ENCODE measurements around the gene LEMD2. TPM values are rescaled to one million over a fixed set of nuclear protein-coding genes. Genes with fewer than 3 reads are reported as not detected.

The LEMD2 gene
- total RNA-seq, 4 donors from 2014 or later, result 31.0 to 83.3 (median 37.6) TPM

DNA sequence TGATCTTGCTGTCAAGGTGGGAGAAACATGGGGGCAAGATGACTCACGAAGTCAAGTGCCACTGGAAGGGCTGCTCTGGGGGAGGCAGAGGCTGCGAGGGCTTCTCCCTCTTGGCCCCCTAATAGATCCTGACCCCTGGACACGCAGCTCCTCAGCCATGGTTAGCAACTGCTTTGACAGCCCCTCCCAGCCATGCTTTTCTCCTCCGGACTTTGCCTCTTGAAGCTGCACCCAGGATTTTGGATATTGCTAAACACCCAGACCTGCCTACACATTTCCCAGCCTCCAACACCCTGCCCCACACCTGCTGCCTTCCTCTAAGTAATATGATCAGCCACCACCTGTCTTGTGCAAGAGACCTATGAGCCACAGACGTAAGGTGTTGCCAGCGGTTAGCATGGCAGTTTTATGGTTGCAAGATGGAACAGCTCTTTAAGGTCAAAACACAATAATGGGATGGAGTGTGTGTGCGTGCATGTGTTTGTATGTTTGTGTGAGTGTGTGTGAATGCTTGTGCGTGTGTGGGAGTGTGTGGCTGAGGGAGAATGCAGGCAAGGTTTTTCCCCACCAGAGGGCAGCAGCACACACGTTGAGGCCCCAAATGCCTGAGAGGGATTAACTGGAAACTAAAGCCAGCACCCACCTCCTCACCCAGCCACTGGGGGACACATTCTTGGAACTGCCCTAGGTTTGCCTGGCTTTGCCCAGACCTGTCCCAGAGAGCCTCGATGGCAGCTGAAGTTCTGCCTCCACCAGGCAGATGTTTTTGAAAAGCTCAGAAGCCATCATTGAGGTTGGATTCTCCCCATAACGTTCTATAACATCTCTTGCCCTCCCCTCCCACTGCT lies 44.7 kb downstream of the LEMD2 start:
- peaks cover 9 to 11% of the 10 kb centered on the region in 2 donors for H3K4me1 ChIP-seq
- H3K4me3 ChIP-seq, result no peak overlapping the region
- peak; percentile 82 to 83 for DNase-seq
- H3K27ac ChIP-seq, result peak overlapping the region; percentile 80 to 90
- no peaks in the 10 kb centered on the region for H3K27me3 ChIP-seq
- intact Hi-C loops (cut with DNase I; ENCODE audit: low total_unique reads), result no loop called here
- no peaks in the 10 kb centered on the region for H3K36me3 ChIP-seq
- no peaks in the 10 kb centered on the region for H3K9me3 ChIP-seq
- TF ChIP-seq POLR2A (IDR thresholded peaks at IDR 0.05), result peak in 1 of 2 donors; percentile 19
- TF ChIP-seq, protein P1, sequence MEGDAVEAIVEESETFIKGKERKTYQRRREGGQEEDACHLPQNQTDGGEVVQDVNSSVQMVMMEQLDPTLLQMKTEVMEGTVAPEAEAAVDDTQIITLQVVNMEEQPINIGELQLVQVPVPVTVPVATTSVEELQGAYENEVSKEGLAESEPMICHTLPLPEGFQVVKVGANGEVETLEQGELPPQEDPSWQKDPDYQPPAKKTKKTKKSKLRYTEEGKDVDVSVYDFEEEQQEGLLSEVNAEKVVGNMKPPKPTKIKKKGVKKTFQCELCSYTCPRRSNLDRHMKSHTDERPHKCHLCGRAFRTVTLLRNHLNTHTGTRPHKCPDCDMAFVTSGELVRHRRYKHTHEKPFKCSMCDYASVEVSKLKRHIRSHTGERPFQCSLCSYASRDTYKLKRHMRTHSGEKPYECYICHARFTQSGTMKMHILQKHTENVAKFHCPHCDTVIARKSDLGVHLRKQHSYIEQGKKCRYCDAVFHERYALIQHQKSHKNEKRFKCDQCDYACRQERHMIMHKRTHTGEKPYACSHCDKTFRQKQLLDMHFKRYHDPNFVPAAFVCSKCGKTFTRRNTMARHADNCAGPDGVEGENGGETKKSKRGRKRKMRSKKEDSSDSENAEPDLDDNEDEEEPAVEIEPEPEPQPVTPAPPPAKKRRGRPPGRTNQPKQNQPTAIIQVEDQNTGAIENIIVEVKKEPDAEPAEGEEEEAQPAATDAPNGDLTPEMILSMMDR (IDR thresholded peaks at IDR 0.05), result peak; percentile 76 to 90 (median 85)

DNA sequence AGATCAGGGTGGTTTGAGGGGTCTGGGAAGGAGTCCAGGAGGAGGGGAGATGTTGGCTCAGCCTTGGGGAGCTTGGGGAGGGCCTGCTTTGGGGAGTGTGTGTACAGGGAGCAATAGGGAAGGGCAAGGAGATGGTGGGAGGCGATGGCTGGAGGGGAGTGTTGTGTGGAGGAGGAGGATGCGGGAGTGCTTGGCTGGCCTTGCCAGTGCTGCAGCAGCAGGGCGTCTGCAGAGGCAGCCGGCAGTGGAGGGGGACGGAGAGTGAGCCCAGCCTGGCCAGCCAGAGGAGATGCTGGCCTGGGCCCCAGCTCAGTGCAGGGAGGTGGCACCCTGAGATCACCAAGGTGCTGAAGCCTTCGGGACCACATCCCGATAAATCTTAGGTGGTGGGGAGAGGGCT lies 46.1 kb downstream of the LEMD2 start:
- intact Hi-C loops (cut with DNase I; ENCODE audit: low total_unique reads), result no loop called here
- H3K9me3 ChIP-seq, result no peaks in the 10 kb centered on the region
- no peak overlapping the region for H3K4me3 ChIP-seq
- DNase-seq, result peak; percentile 70 to 78
- peaks cover 9 to 11% of the 10 kb centered on the region in 2 donors for H3K4me1 ChIP-seq
- H3K27me3 ChIP-seq, result no peaks in the 10 kb centered on the region
- TF ChIP-seq, protein P1 (IDR thresholded peaks at IDR 0.05), result no peak
- no peak for TF ChIP-seq POLR2A (IDR thresholded peaks at IDR 0.05)
- peak overlapping the region; percentile 61 to 90 for H3K27ac ChIP-seq
- H3K36me3 ChIP-seq, result no peaks in the 10 kb centered on the region

DNA sequence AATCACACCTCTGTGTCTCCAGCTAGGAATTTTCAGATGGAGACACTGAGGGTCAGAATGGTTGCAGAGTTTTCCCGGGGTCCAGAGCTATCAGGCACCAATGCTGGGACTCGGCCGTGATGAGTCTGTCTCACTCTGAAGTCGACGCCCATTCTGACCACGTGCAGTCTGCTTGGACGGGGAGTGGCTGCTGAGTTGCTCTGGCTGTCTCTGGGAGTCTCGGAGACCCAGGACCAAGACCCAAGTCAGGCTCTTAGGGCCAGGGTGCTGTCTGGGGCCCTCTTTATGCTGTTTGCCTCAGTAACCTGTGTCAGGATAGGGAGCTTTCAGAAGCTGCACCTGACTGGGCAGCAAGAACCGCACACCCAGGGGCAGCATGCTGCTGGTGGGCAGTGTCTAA lies 46.8 kb downstream of the LEMD2 start:
- TF ChIP-seq POLR2A (IDR thresholded peaks at IDR 0.05), result no peak
- TF ChIP-seq, protein P1 (IDR thresholded peaks at IDR 0.05), result no peak
- intact Hi-C loops (cut with DNase I; ENCODE audit: low total_unique reads), result no loop called here
- Histone ChIP-seq H3K36me3 (no peaks in the 10 kb centered on the region), H3K27ac (peak overlapping the region; percentile 61 to 90), H3K4me1 (peaks cover 9 to 11% of the 10 kb centered on the region in 2 donors), H3K27me3 (no peaks in the 10 kb centered on the region), H3K4me3 (no peak overlapping the region), H3K9me3 (no peaks in the 10 kb centered on the region)
- DNase-seq, result peak in 1 of 2 donors; percentile 27

DNA sequence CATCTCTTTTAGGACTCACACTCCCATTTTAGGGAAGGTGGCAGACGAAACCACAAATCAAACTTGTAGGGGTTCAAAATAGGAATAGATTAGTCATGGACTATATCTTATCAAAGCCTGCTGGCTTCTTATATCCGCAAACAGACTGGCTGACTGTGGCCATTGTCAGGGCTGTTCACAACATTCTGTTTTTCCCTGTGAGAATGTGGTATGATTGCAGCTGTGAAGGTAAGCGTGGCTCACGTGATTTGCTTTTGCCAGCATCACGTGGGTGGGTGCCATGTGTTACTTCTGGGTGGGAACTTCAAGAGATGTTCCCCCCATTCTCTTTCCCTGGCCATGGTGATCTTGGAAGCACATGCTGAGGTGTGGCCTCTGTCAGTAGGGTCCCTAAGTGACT lies 48.1 kb downstream of the LEMD2 start:
- TF ChIP-seq POLR2A (IDR thresholded peaks at IDR 0.05), result no peak
- TF ChIP-seq, protein P1 (IDR thresholded peaks at IDR 0.05), result no peak

DNA sequence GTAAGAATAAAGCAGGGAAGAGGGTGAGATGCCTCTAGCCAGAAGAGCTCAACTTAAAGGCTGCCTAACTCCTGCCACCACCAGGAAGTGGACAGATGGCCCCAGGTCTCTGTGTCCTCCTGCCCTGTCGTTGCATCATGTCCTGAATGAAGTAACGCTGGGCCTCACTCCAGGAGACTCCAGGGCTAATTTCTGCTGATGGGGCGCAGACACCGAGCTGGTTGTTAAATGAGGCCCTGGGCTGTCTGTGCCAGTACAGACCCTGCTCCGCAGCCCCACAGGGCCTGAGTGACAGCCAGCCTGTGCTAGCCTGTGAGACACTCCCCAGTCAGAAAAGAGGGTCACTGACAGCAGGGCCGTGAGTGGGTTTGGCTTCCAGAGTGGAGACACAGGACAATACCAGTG lies 48.7 kb downstream of the LEMD2 start:
- no peaks in the 10 kb centered on the region for H3K27me3 ChIP-seq
- intact Hi-C loops (cut with DNase I; ENCODE audit: low total_unique reads), result no loop called here
- no peaks in the 10 kb centered on the region for H3K36me3 ChIP-seq

More for the DNA sequence above, 48.1 kb downstream of the LEMD2 start:
- Histone ChIP-seq H3K36me3 (no peaks in the 10 kb centered on the region), H3K27ac (no peak overlapping the region), H3K9me3 (no peaks in the 10 kb centered on the region), H3K4me1 (peaks cover 7 to 11% of the 10 kb centered on the region in 2 donors), H3K27me3 (no peaks in the 10 kb centered on the region), H3K4me3 (no peak overlapping the region)
- intact Hi-C loops (cut with DNase I; ENCODE audit: low total_unique reads), result no loop called here
- no peak for DNase-seq

More for the DNA sequence above, 48.7 kb downstream of the LEMD2 start:
- no peak for DNase-seq
- TF ChIP-seq, protein P1 (IDR thresholded peaks at IDR 0.05), result no peak
- no peak for TF ChIP-seq POLR2A (IDR thresholded peaks at IDR 0.05)
- Histone ChIP-seq H3K4me1 (peaks cover under 1 to 11% of the 10 kb centered on the region in 2 donors), H3K4me3 (no peak overlapping the region), H3K27ac (no peak overlapping the region), H3K9me3 (no peaks in the 10 kb centered on the region)
